IPS-15b (cell line): Measurements from ENCODE around the gene C9orf78.
A peak's percentile ranks its signal among the peaks of the same experiment; 100 is the strongest.

Experiments
- H3K27me3 ChIP-seq: one replicate; pipeline ENCODE4 v1.6.1; 2013; ENCODE audit warnings: low read length; ENCODE audit not compliant: control insufficient read depth, insufficient read depth
- H3K36me3 ChIP-seq: one replicate; pipeline ENCODE4 v1.6.1; 2013; ENCODE audit warnings: low read length; ENCODE audit not compliant: control insufficient read depth, insufficient read depth
- H3K4me1 ChIP-seq: one replicate; pipeline ENCODE4 v1.6.1; 2013; ENCODE audit warnings: mild to moderate bottlenecking, low read length; ENCODE audit not compliant: control insufficient read depth, insufficient read depth
- H3K4me3 ChIP-seq: one replicate; pipeline ENCODE4 v1.5.1; 2013; ENCODE audit warnings: low read depth, low read length
- H3K9ac ChIP-seq: one replicate; pipeline ENCODE4 v1.6.1; 2013; ENCODE audit warnings: low read depth, mild to moderate bottlenecking, low read length
- H3K9me3 ChIP-seq: one replicate; pipeline ENCODE4 v1.6.1; 2013; ENCODE audit warnings: mild to moderate bottlenecking, low read length; ENCODE audit not compliant: control insufficient read depth, insufficient read depth

Gene C9orf78

GRCh38 chr9:129832982-129833381 lies 2.1 kb downstream of the C9orf78 start:
- Histone ChIP-seq H3K9me3 (no peaks in the 10 kb centered on the region), H3K9ac (no peak overlapping the region), H3K27me3 (no peaks in the 10 kb centered on the region), H3K4me3 (no peak overlapping the region), H3K36me3 (peaks cover 14% of the 10 kb centered on the region), H3K4me1 (peaks cover 11% of the 10 kb centered on the region)

DNA sequence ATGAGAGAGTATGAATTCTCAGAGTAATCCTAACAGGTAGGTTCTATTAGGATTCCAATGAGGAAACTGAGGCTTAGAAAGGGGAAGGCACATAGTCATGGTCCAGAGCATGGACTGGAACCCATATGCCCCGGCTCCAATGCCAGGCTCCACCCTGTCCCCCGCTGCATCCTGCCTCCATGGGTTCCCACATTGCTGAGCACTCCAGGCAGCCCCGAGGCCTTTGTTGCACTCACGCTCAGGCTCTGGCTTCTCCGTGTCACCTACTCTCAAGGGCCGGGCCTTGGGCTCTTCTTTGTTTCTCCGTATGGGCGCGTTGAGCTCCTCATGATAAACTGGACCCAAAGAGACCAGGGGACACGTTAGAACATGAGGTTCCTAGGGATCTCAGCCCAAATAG lies 6.1 kb downstream of the C9orf78 start:
- Histone ChIP-seq H3K9me3 (no peaks in the 10 kb centered on the region), H3K36me3 (peaks cover 14% of the 10 kb centered on the region), H3K4me3 (no peak overlapping the region), H3K4me1 (no peaks in the 10 kb centered on the region), H3K9ac (no peak overlapping the region), H3K27me3 (no peaks in the 10 kb centered on the region)

DNA sequence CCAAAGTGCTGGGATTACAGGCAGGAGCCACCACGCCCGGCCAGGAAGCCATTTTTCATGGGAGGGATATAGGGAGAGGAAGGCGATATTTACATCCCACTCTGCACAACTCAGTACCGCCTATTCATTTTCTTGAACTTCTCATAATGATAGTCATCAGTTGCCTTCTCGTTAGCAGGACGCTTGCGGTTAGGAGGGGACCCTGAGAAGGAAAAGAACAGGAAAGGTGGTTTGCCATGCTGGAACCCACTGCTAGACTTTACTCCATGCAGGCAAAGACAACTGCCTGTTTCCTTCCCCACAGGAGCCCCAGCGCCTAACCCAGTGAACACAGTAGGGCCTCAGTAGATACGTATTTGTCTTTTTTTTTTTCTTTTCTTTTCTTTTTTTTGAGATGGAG lies 7.0 kb downstream of the C9orf78 start:
- Histone ChIP-seq H3K9me3 (no peaks in the 10 kb centered on the region), H3K4me3 (no peak overlapping the region), H3K36me3 (peaks cover 14% of the 10 kb centered on the region), H3K4me1 (no peaks in the 10 kb centered on the region), H3K9ac (no peak overlapping the region), H3K27me3 (no peaks in the 10 kb centered on the region)

DNA sequence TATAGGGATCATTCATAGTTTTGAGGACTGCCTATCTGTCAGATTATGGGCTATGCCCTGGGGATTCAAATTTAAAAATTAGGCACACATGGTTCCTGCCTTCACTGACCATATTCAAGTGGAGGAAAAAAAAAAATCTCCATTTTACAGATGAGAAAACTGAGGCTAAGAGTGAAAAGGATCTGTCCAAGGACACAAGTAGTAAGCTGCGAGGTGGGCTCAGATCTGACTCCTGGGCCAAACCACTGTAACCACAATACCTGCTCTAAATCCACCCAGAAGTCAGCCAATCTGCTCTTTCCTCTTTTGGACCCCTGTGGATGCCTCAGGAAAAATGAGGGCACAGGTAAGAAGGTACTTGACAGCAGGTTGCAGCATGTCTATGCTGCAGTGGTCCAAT lies 8.3 kb downstream of the C9orf78 start:
- peaks cover 15% of the 10 kb centered on the region for H3K36me3 ChIP-seq

DNA sequence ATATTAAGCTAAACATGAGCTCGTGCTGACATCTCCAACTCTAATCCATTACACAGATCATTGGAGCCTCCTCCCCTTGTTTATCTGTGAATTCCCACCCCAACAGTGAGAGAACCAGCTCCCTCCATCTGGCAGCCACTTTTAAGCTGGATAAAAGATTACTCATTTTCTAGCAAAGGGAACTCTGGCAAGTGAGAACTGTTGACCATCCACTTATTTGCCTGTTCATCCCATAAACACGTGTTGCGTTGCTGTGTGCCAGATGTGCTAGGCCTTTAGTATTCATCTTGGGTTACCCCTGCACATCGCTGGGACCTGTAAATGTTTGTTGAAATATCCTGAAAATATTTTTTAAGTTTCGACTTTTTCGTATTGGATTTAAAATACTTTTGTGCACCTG lies 8.7 kb downstream of the C9orf78 start:
- Histone ChIP-seq H3K36me3 (peaks cover 19% of the 10 kb centered on the region), H3K27me3 (no peaks in the 10 kb centered on the region), H3K4me3 (no peak overlapping the region), H3K9me3 (no peaks in the 10 kb centered on the region), H3K9ac (no peak overlapping the region), H3K4me1 (no peaks in the 10 kb centered on the region)

More for the DNA sequence above, 8.3 kb downstream of the C9orf78 start:
- H3K9me3 ChIP-seq: no peaks in the 10 kb centered on the region
- no peaks in the 10 kb centered on the region for H3K27me3 ChIP-seq
- no peak overlapping the region for H3K9ac ChIP-seq
- no peaks in the 10 kb centered on the region for H3K4me1 ChIP-seq
- H3K4me3 ChIP-seq: no peak overlapping the region

DNA sequence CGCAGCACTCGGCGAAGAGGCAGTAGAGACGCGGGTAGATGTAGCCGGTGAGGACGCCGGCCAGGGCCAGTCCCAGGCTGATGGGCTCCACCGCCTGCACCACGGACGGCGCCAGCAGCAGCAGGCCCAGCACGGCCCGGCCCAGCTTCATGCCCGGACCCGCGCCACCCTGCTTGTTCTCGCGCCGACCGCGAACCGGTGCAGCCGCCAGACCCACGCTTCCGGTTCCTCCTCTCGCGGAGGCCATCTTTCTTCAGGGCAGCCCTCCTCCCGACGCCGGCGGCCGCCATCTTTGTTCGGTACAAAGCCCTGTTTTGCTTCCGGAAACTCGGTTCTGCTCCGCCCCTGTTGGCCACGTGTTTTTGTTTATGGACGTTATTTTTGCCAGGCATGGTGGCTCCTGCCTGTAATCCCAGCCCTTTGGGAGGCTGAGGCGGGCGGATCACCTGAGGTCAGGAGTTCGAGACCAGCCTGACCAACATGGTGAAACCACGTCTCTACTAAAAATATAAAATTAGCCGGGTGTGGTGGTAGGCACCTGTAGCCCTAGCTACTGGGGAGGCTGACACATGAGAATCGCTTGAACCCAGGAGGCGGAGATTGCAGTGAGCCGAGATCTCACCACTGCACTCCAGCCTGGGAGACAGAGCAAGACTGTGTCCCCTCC lies 11.0 kb downstream of the C9orf78 start, which contains the start of gene TOR1A:
TSS of gene TOR1A (minus strand) at position 202 of the 667 bp plus-strand sequence. CDS start at position 151, 51 bp downstream.
- peaks cover 23% of the 10 kb centered on the region for H3K36me3 ChIP-seq
- H3K9ac ChIP-seq: peak within 1 kb of the TSS; percentile 70
- H3K4me3 ChIP-seq: peak within 1 kb of the TSS; percentile 76
- H3K9me3 ChIP-seq: no peaks in the 10 kb centered on the region
- H3K27me3 ChIP-seq: no peaks in the 10 kb centered on the region
- H3K4me1 ChIP-seq: no peaks in the 10 kb centered on the region

DNA sequence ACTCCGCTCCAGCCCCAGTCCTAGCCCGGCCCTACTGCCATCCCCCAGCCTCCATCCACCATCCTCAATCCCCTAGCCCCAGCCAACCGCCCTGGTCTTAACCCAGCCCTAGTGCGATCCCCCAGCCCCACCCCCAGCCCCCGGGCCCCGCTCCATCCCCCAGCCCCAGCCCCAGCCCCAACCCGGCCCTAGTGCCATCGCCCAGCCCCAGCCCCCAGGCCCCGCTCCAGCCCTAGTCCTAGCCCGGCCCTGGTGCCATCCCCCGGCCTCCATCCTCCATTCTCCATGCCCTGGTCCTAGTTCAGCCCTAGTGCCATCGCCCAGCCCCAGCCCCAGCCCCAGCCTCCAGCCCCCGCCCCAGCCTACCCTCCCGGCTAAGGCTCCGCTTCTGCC lies 11.5 kb downstream of the C9orf78 start:
- Histone ChIP-seq H3K27me3 (no peaks in the 10 kb centered on the region), H3K9ac (peak overlapping the region; percentile 70), H3K4me3 (peak overlapping the region; percentile 72), H3K9me3 (no peaks in the 10 kb centered on the region), H3K4me1 (no peaks in the 10 kb centered on the region), H3K36me3 (peaks cover 23% of the 10 kb centered on the region)

- Histone ChIP-seq H3K27me3 (no peaks in the 10 kb centered on the region), H3K9me3 (no peaks in the 10 kb centered on the region), H3K9ac (peak overlapping the region; percentile 61), H3K4me3 (peak overlapping the region; percentile 76), H3K36me3 (peaks cover 23% of the 10 kb centered on the region), H3K4me1 (no peaks in the 10 kb centered on the region)
Measured at GRCh38 chr9:129822898-129823541, 12.1 kb downstream of the C9orf78 start.

DNA sequence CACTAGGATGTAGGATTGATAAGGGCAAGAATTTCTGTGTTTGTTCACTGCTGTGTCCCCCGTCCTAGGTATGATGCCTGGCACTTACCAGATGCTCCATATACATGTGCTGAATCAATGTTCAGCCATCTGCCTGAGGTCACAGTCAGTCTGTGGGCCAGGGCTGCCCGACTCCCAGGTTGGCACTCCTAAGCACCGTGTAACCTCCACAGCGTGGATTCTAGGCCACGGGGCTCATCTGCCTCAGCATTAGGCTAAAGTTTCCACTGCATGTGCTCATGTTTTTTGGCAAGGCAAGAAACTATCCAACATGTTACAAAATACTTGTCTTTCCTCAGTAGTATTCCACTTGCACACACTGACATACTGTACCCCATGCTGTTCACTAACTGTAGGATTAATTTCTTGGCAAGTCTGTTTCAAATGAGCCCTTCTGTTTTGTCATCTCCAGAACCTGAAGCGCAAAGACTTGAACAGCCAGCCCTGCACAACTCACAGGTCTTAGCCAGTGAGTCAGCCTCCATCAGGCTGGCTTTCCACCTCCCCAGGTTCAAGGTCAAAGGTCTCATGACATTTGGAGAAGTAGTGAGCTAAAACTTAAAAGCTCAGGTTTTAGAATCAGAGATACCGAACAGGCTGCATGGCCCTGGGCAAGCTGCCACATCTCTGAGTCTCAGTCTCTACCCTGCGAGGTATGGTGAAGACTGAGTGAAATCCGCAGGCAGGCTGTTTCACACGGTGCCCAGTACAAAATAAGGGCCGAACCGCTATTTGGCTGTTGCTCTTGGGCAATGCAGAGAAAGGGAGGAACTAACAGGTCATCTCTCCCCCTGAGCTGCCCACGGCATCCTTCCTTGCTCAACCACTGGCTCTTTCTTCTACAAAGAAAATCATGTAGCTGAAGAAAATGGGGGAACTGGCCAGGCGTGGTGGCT lies 18.3 kb downstream of the C9orf78 start:
- Histone ChIP-seq H3K9ac (no peak overlapping the region), H3K9me3 (no peaks in the 10 kb centered on the region), H3K36me3 (peaks cover 44% of the 10 kb centered on the region), H3K4me3 (no peak overlapping the region), H3K4me1 (no peaks in the 10 kb centered on the region), H3K27me3 (no peaks in the 10 kb centered on the region)

GRCh38 chr9:129815278-129815677 lies 19.8 kb downstream of the C9orf78 start:
- Histone ChIP-seq H3K36me3 (peaks cover 36% of the 10 kb centered on the region), H3K4me1 (no peaks in the 10 kb centered on the region), H3K9me3 (no peaks in the 10 kb centered on the region), H3K27me3 (no peaks in the 10 kb centered on the region), H3K9ac (no peak overlapping the region), H3K4me3 (no peak overlapping the region)

DNA sequence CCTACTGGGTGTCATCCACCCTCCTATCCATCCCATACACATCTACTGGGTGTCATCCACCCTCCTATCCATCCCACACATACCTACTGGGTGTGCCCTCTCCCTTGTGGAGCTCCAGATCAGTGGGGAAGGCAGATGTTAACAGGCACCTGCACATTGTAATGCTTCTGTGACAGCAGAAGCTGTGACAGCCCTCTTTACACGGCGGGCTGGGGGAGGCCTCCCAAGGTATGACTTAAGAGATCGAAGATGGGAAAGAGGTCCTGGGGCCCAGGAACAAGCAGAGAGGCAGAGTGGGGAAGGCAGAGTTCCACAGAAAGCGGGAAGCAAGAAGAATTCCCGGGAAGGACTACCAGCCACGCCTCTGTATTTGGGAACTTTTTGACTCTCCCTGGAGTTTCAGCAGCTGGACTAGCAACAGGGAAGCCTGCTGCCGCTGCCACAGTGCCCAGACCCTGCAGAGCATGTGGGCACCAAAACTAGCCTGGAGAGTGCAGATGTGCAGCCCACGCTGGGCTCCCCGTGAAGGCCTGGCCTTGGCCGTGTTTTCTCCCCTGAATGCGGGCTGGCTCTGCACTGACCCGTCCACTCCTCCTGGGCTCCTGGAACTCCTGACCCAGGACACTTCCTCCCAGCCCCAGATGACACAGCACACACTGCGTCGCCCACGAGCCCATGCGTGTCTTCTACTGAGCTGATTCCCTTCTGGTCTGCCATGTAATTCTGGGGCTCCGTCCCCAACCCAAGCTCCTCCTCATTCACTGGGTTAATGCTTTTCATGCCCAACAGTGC lies 20.4 kb downstream of the C9orf78 start:
- H3K9ac ChIP-seq: no peak overlapping the region
- H3K9me3 ChIP-seq: no peaks in the 10 kb centered on the region
- no peaks in the 10 kb centered on the region for H3K27me3 ChIP-seq
- no peak overlapping the region for H3K4me3 ChIP-seq
- peaks cover 37% of the 10 kb centered on the region for H3K36me3 ChIP-seq
- no peaks in the 10 kb centered on the region for H3K4me1 ChIP-seq
